HepG2 (cell line): ENCODE data around the gene TMEM233. TPM values are rescaled to one million over a fixed set of nuclear protein-coding genes. Genes with fewer than 3 reads are reported as not detected.

Experiments
- ATF6 ChIP-seq: sonication (generic); formaldehyde crosslinking; conservative IDR thresholded peaks from 2 replicates; pipeline ENCODE4 v1.4.0; 2020; ENCODE audit warnings: missing genetic modification reagents
- CERS6 ChIP-seq: sonication (generic); formaldehyde crosslinking; IDR thresholded peaks from 2 replicates; pipeline ENCODE4 v1.5.0; 2020; ENCODE audit warnings: missing genetic modification reagents
- EP300 ChIP-seq, 3 experiments: sonication (generic) in 1 of 3; formaldehyde crosslinking in 1 of 3; IDR thresholded peaks; 2 replicates each; pipeline versions ENCODE4 v1.5.1 to v1.6.1; 2011 to 2020; ENCODE audit warnings: low read depth in 2 of 3, low read length in 2 of 3, borderline replicate concordance in 1 of 3, improper control_type of control experiment in 1 of 3, mild to moderate bottlenecking in 1 of 3, missing genetic modification reagents in 1 of 3, moderate library complexity in 1 of 3
- JDP2 ChIP-seq: sonication (generic); formaldehyde crosslinking; IDR thresholded peaks from 2 replicates; pipeline ENCODE4 v1.8.1; 2022; ENCODE audit warnings: missing genetic modification reagents, borderline replicate concordance
- MIER2 ChIP-seq: IDR thresholded peaks from 2 replicates; pipeline ENCODE4 v1.6.1; 2016; ENCODE audit warnings: missing biosample characterization, missing genetic modification reagents
- NR2C2 ChIP-seq: sonication (generic); formaldehyde crosslinking; IDR thresholded peaks from 2 replicates; pipeline ENCODE4 v1.4.0; 2020; ENCODE audit warnings: missing genetic modification reagents, mild to moderate bottlenecking, moderate library complexity, borderline replicate concordance
- NR2F1 ChIP-seq, 2 experiments: fragments of 450-650 bp in 1 of 2; formaldehyde crosslinking in 1 of 2; IDR thresholded peaks; 2 replicates each; pipeline versions ENCODE4 v1.5.0 to v1.6.1; 2016 to 2020; ENCODE audit warnings: mild to moderate bottlenecking in 1 of 2, missing compliant biosample characterization in 1 of 2, missing genetic modification reagents in 1 of 2, moderate library complexity in 1 of 2
- NRL ChIP-seq: sonication (generic); formaldehyde crosslinking; IDR thresholded peaks from 2 replicates; pipeline ENCODE4 v1.5.0; 2020; ENCODE audit warnings: missing genetic modification reagents, mild to moderate bottlenecking, moderate library complexity, borderline replicate concordance
- ONECUT2 ChIP-seq: sonication (generic); formaldehyde crosslinking; IDR thresholded peaks from 2 replicates; pipeline ENCODE4 v1.4.0; 2020; ENCODE audit warnings: missing genetic modification reagents
- SALL1 ChIP-seq: sonication (generic); formaldehyde crosslinking; IDR thresholded peaks from 2 replicates; pipeline ENCODE4 v1.8.0; 2022; ENCODE audit warnings: mild to moderate bottlenecking, missing genetic modification reagents
- SAP130 ChIP-seq: IDR thresholded peaks from 2 replicates; pipeline ENCODE4 v1.6.1; 2016; ENCODE audit warnings: low read depth
- SIX1 ChIP-seq: sonication (generic); formaldehyde crosslinking; IDR thresholded peaks from 2 replicates; pipeline ENCODE4 v1.4.0; 2020; ENCODE audit warnings: missing genetic modification reagents, borderline replicate concordance
- SNAI1 ChIP-seq: sonication (generic); formaldehyde crosslinking; IDR thresholded peaks from 2 replicates; pipeline ENCODE4 v1.5.0; 2020; ENCODE audit warnings: mild to moderate bottlenecking, missing genetic modification reagents, borderline replicate concordance
- SNAPC5 ChIP-seq: sonication (generic); formaldehyde crosslinking; IDR thresholded peaks from 2 replicates; pipeline ENCODE4 v1.8.1; 2023; ENCODE audit warnings: mild to moderate bottlenecking, missing genetic modification reagents, borderline replicate concordance
- TFDP2 ChIP-seq: sonication (generic); formaldehyde crosslinking; IDR thresholded peaks from 2 replicates; pipeline ENCODE4 v1.4.0; 2020; ENCODE audit warnings: missing genetic modification reagents
- ZFP36 ChIP-seq: fragments of 150-350 bp; IDR thresholded peaks from 2 replicates; pipeline ENCODE4 v1.6.1; 2018; ENCODE audit warnings: borderline replicate concordance, low read length, low read depth; ENCODE audit not compliant: partially characterized antibody
- ZFY ChIP-seq: sonication (generic); formaldehyde crosslinking; IDR thresholded peaks from 2 replicates; pipeline ENCODE4 v1.4.0; 2020; ENCODE audit warnings: missing genetic modification reagents
- ZNF235 ChIP-seq: sonication (generic); formaldehyde crosslinking; IDR thresholded peaks from 2 replicates; pipeline ENCODE4 v1.8.1; 2023; ENCODE audit warnings: mild to moderate bottlenecking, missing genetic modification reagents, borderline replicate concordance
- ZNF275 ChIP-seq: sonication (generic); formaldehyde crosslinking; IDR thresholded peaks from 2 replicates; pipeline ENCODE4 v1.8.0; 2022; ENCODE audit warnings: missing genetic modification reagents, mild to moderate bottlenecking, inconsistent platforms, borderline replicate concordance
- ZNF33B ChIP-seq: sonication (generic); formaldehyde crosslinking; IDR thresholded peaks from 2 replicates; pipeline ENCODE4 v1.5.1; 2020; ENCODE audit warnings: mild to moderate bottlenecking, missing genetic modification reagents
- ZNF768 ChIP-seq: sonication (generic); formaldehyde crosslinking; IDR thresholded peaks from 2 replicates; pipeline ENCODE4 v1.4.0; 2020; ENCODE audit warnings: missing genetic modification reagents
- polyA plus RNA-seq, 8 experiments: library from polyadenylated mRNA; depleted of rRNA in 3 of 8; stranded (reverse) in 7 of 8; unstranded in 1 of 8; fragments of >200 nt; fragmentation: Illumina TruSeq in 4 of 8; extraction: Trizol in 4 of 8; gene quantifications; 2 replicates each; pipeline versions ENCODE4 v1.2.1 to v1.2.3, GENCODE V29; 2011 to 2016; ENCODE audit warnings: low read depth in 4 of 8, missing spikeins in 1 of 8, mixed read lengths in 1 of 8; ENCODE audit not compliant: insufficient read depth in 1 of 8
- total RNA-seq, 5 experiments: library from RNA; depleted of rRNA; stranded (reverse); fragments of >200 nt; fragmentation: Illumina TruSeq; extraction: Trizol; gene quantifications; 2 replicates each; pipeline ENCODE4 v1.2.3, GENCODE V29; 2016; ENCODE audit warnings: low read depth in 1 of 5

Gene TMEM233
- total and polyA plus RNA-seq, 2 of the 13 experiments (the other 11 are each of a cell fraction or from before 2014, with no cell fraction given), result 0.03 TPM; not detected in 1

- TF ChIP-seq NR2C2 (peak; percentile 14; the same call in 1 of the 2 replicates), ZNF235 (CRISPR knock-in tag) (no peak), SIX1 (peak; percentile 87; the same call in 1 of the 2 replicates), EP300 (IDR thresholded peaks at IDR 0.05; ENCODE audit: low read depth in 2 of 2, low read length in 2 of 2) (peak in 1 of 2 experiments; percentile 24; a peak in 2 of 4 replicates), EP300 (CRISPR knock-in tag; IDR thresholded peaks at IDR 0.05; ENCODE audit: borderline replicate concordance) (peak; percentile 8; the same call in 1 of the 2 replicates), CERS6 (no peak), ZFP36 (no peak), ZFY (CRISPR knock-in tag) (0 out of 2 replicates have a peak, but pooled peaks have one; percentile 15), SAP130 (peak; percentile 51; the same call in 1 of the 2 replicates), ONECUT2 (CRISPR knock-in tag) (no peak), SALL1 (no peak; the same call in none of the 2 replicates), ZNF768 (CRISPR knock-in tag) (no peak), ZNF33B (no peak), SNAI1 (CRISPR knock-in tag) (no peak), ATF6 (no peak), SNAPC5 (CRISPR knock-in tag) (no peak), TFDP2 (CRISPR knock-in tag) (0 out of 2 replicates have a peak, but pooled peaks have one; percentile 10), NR2F1 (CRISPR knock-in tag; IDR thresholded peaks at IDR 0.05) (no peak; a peak in 2 of 4 replicates), ZNF275 (CRISPR knock-in tag) (no peak), MIER2 (no peak), JDP2 (CRISPR knock-in tag) (no peak), NRL (CRISPR knock-in tag) (0 out of 2 replicates have a peak, but pooled peaks have one; percentile 7)
Observed at GRCh38 chr12:119669744-119670472, 76.3 kb downstream of the TMEM233 start (continued).
